HL-60 (cell line): ENCODE results near the gene FRMPD4.

Source experiments
- CTCF ChIP-seq: IDR thresholded peaks from one replicate; pipeline ENCODE4 v1.5.1; 2011; ENCODE audit warnings: low read length, control low read depth, inconsistent platforms; ENCODE audit not compliant: insufficient read depth
- GABPA ChIP-seq: IDR thresholded peaks from 2 replicates; pipeline ENCODE4 v1.6.1; 2012; ENCODE audit warnings: low read depth
- POLR2AphosphoS5 ChIP-seq: IDR thresholded peaks from 2 replicates; pipeline ENCODE4 v1.6.1; 2012; ENCODE audit warnings: low read depth
- REST ChIP-seq: IDR thresholded peaks from 2 replicates; pipeline ENCODE4 v1.6.1; 2012; ENCODE audit warnings: low read depth; ENCODE audit not compliant: insufficient replicate concordance

- TF ChIP-seq CTCF (no peak), REST (no peak), POLR2AphosphoS5 (no peak), GABPA (no peak)
These were observed 410.1 kb downstream of the FRMPD4 start for GRCh38 chrX:12548341-12548740.
